Left lung (tissue), 10 donors: ENCODE results near the gene FFAR1. TPM values are rescaled to one million over a fixed set of nuclear protein-coding genes. Genes with fewer than 3 reads are reported as not detected.

Experiments used
- ATAC-seq: fragments of 200-7000 bp; cut with Tn5 transposase; one replicate; pipeline ENCODE4 v1.9.1; 2020; ENCODE audit warnings: moderate library complexity
- DNase-seq, 4 donors: peaks; one replicate each; pipeline ENCODE4 v3.0.0-alpha.2; 2013 to 2020
- H3K27ac ChIP-seq, 2 donors: fragments of 200-600 bp; sonication (generic) in 1 of 2; one replicate each; pipeline versions ENCODE4 v1.5.0 to v1.8.0; 2020 to 2021
- H3K27me3 ChIP-seq, 2 donors: fragments of 200-600 bp; sonication (generic) in 1 of 2; one replicate each; pipeline versions ENCODE4 v1.5.0 to v1.8.0; 2020 to 2021
- H3K36me3 ChIP-seq, 2 donors: fragments of 200-600 bp; sonication (generic) in 1 of 2; one replicate each; pipeline versions ENCODE4 v1.5.0 to v1.8.0; 2020 to 2021
- H3K4me1 ChIP-seq, 2 donors: fragments of 200-600 bp; one replicate each; pipeline ENCODE4 v1.8.0; 2021
- H3K4me3 ChIP-seq, 2 donors: fragments of 200-600 bp; sonication (generic) in 1 of 2; one replicate each; pipeline versions ENCODE4 v1.5.0 to v1.8.0; 2020 to 2021; ENCODE audit warnings: mild to moderate bottlenecking in 1 of 2
- H3K9me3 ChIP-seq, 2 donors: fragments of 200-600 bp; sonication (generic) in 1 of 2; one replicate each; pipeline versions ENCODE4 v1.5.0 to v1.8.0; 2020 to 2021
- intact Hi-C, 2 donors: fragments of 100-400 bp; cut with DNase I; formaldehyde crosslinking; loops; one replicate each; pipeline versions ENCODE4 v1.11.2 to v1.14.2; 2022
- polyA plus RNA-seq, 6 donors: library from polyadenylated mRNA; unstranded; fragments of 120-200 nt; gene quantifications; one replicate each; pipeline ENCODE4 v1.2.1, GENCODE V29; 2013; ENCODE audit not compliant: insufficient read length in 6 of 6
- total RNA-seq, 2 donors: library from RNA; stranded (reverse); fragmentation: NEBNext Ultra II Directional; extraction: Animal tissue kit (Norgen Biotek cat#: 25700); gene quantifications; one replicate each; pipeline ENCODE4 v1.2.1, GENCODE V29; 2021
- TF ChIP-seq, protein P1 (sequence below), 2 donors: fragments of 200-600 bp; sonication (generic) in 1 of 2; IDR thresholded peaks; one replicate each; pipeline versions ENCODE4 v1.5.0 to v1.8.0; 2021; ENCODE audit warnings: antibody characterized with exemption in 2 of 2
- donor health status: DM: no; HTN: yes; CAD: no.
- donor health status: DM: no; HTN: no; CAD: no.

The FFAR1 gene
- total and polyA plus RNA-seq, 8 donors, result 0.06 to 0.74 (median 0.28) TPM; not detected in 2

DNA sequence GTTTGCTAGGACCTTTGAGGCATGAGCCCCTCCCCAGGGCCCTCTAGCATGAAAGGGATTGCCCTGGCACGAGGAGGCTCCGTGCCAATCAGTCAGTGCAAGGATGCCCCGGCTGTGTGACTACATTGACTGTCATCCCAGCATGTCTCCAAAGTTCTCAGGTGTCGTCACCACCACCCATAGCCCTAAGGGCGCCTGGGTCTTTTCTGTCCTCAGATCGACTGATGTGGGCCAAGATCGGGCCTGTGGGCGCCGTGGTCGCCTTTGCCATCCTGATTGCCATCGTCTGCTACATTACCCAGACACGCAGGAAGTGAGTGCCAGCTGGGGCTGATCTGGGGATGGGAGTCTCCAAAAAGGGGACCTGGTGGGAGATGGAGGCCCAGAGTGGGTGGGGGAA, 37.4 kb upstream of the FFAR1 start:
- no peaks in the 10 kb centered on the region for H3K36me3 ChIP-seq
- no peak overlapping the region for H3K4me3 ChIP-seq
- ATAC-seq (no peak), DNase-seq (no peak)
- intact Hi-C loops, result no loop called here
- H3K9me3 ChIP-seq, result no peaks in the 10 kb centered on the region
- peaks cover 0 to 14% of the 10 kb centered on the region in 2 donors for H3K4me1 ChIP-seq
- H3K27me3 ChIP-seq, result peaks cover 0 to 9% of the 10 kb centered on the region in 2 donors
- H3K27ac ChIP-seq, result no peak overlapping the region
- TF ChIP-seq, protein P1, sequence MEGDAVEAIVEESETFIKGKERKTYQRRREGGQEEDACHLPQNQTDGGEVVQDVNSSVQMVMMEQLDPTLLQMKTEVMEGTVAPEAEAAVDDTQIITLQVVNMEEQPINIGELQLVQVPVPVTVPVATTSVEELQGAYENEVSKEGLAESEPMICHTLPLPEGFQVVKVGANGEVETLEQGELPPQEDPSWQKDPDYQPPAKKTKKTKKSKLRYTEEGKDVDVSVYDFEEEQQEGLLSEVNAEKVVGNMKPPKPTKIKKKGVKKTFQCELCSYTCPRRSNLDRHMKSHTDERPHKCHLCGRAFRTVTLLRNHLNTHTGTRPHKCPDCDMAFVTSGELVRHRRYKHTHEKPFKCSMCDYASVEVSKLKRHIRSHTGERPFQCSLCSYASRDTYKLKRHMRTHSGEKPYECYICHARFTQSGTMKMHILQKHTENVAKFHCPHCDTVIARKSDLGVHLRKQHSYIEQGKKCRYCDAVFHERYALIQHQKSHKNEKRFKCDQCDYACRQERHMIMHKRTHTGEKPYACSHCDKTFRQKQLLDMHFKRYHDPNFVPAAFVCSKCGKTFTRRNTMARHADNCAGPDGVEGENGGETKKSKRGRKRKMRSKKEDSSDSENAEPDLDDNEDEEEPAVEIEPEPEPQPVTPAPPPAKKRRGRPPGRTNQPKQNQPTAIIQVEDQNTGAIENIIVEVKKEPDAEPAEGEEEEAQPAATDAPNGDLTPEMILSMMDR (IDR thresholded peaks at IDR 0.05), result no peak

DNA sequence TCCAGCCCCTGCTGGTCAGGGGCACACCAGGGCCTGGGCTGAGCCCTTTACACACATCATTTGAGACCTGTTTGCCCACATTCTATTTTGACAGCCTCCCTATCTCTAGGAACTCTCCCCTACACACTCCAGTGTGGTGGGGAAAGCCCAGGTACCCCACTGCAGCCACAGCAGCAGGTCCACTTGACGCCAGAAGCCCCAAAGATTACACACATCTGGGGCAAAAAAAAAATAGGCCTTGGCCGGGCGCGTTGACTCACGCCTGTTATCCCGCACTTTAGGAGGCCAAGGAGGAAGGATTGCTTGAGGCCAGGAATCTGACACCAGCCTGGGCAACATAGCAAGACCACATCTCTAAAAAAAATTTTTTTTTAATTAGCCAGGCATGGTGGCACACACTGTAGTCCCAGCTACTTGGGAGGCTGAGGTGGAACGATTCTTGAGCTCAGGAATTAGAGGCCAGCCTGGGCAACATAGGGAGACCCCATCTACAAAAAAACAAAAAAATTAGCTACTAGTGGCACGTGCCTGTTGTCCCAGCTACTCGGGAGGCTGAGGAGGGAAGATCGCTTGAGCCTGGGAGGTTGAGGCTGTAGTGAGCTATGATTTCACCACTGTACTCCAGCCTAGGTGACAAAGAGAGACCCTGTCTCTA, 36.8 kb upstream of the FFAR1 start:
- DNase-seq, result peak in 1 of 4 donors; percentile 1
- TF ChIP-seq, protein P1 (IDR thresholded peaks at IDR 0.05), result no peak
- H3K4me3 ChIP-seq, result no peak overlapping the region
- peaks cover 0 to 9% of the 10 kb centered on the region in 2 donors for H3K27me3 ChIP-seq
- H3K36me3 ChIP-seq, result no peaks in the 10 kb centered on the region
- intact Hi-C loops, result no loop called here
- ATAC-seq, result no peak
- H3K4me1 ChIP-seq, result peaks cover 0 to 14% of the 10 kb centered on the region in 2 donors
- H3K27ac ChIP-seq, result no peak overlapping the region
- no peaks in the 10 kb centered on the region for H3K9me3 ChIP-seq

DNA sequence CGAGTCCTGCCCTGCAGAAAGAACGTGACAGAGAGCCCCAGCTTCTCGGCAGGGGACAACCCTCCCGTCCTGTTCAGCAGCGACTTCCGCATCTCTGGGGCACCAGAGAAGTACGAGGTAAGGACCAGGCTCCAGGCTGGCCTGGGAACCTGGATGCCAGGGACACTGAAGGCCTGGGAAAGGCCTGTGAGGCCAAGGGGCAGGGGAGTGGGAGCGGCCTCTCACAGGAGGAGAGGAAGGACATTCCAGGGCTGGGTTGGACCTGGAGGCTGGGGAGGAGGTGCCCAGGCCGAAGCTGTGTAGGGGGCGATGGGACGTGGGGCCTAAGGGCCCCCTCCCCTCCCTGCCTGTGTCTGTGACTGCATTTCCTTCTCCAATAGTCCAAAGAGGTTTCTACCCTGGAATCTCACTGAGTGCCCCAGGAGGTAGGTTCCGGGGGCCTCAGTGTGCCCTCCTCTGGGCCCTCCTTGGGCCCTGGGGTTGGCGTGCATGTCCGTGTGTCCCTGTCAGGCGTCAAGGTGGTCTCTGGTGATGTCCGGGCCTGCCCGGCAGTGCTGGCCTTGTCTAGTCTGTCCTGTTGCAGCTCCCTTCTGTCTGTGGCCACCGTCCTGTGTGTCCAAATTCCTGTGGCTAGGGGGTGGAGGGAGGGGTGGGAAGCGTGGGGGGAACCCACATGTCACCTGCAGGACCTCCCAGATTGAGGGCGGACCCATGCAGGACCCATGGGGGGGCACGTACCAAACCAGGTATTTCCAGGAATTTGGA, 35.6 kb upstream of the FFAR1 start:
- intact Hi-C loops, result no loop called here
- Histone ChIP-seq H3K27ac (no peak overlapping the region), H3K4me3 (no peak overlapping the region), H3K9me3 (no peaks in the 10 kb centered on the region), H3K4me1 (peaks cover 0 to 10% of the 10 kb centered on the region in 2 donors), H3K36me3 (no peaks in the 10 kb centered on the region), H3K27me3 (peaks cover 0 to 9% of the 10 kb centered on the region in 2 donors)
- ATAC-seq (peak; percentile 20), DNase-seq (peak in 1 of 4 donors; percentile 66)
- TF ChIP-seq, protein P1 (IDR thresholded peaks at IDR 0.05), result no peak

DNA sequence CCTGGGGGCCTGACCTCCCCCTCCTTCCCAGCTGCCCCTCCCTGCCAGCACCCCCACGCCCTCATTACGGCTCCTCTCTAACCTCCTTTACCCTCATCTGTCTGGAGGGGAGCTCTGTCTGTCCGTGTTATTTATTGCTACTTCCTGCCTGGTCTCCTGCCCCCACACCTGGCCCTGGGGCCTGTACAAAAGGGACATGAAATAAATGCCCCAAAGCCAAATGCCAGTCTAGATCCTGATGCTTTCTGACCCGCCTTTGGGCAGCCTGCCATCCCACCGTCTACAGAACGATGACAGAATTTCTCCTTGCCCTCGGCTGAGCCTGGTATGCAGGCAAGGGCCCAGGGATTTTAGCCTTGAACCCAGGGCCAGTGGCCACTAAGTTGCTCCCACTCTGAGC, 34.1 kb upstream of the FFAR1 start:
- DNase-seq (peak in 1 of 4 donors; percentile 28), ATAC-seq (no peak)
- Histone ChIP-seq H3K4me3 (no peak overlapping the region), H3K27me3 (peaks cover 0 to 9% of the 10 kb centered on the region in 2 donors), H3K27ac (no peak overlapping the region), H3K36me3 (no peaks in the 10 kb centered on the region), H3K4me1 (peaks cover 0 to 23% of the 10 kb centered on the region in 2 donors), H3K9me3 (no peaks in the 10 kb centered on the region)
- intact Hi-C loops, result no loop called here
- TF ChIP-seq, protein P1 (IDR thresholded peaks at IDR 0.05), result no peak

DNA sequence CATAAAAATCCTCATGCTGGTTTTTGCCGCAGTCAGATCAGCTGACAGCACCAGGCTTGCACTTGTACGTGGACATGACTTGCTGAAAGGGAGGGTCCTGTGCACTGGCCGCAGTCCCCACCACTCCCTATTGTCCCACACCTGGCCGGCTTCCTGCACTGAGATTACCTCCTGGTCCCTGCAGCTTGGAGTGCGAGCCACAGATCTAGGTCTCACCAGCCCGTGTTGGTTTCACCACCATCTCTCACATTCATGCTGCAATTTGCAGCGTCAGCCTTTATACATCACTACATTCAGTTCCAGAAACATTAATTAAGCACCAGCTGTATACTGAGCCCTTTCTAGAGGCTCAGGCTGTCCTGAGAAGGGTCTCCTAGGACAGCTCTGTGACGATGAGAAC, 33.7 kb upstream of the FFAR1 start:
- Histone ChIP-seq H3K4me3 (no peak overlapping the region), H3K9me3 (no peaks in the 10 kb centered on the region), H3K27ac (no peak overlapping the region), H3K4me1 (peaks cover 0 to 27% of the 10 kb centered on the region in 2 donors), H3K27me3 (peaks cover 0 to 9% of the 10 kb centered on the region in 2 donors), H3K36me3 (no peaks in the 10 kb centered on the region)
- DNase-seq, result no peak
- intact Hi-C loops, result no loop called here
- no peak for ATAC-seq
- TF ChIP-seq, protein P1 (IDR thresholded peaks at IDR 0.05), result no peak
